ENCODE data around the gene SMYD3.

DNA sequence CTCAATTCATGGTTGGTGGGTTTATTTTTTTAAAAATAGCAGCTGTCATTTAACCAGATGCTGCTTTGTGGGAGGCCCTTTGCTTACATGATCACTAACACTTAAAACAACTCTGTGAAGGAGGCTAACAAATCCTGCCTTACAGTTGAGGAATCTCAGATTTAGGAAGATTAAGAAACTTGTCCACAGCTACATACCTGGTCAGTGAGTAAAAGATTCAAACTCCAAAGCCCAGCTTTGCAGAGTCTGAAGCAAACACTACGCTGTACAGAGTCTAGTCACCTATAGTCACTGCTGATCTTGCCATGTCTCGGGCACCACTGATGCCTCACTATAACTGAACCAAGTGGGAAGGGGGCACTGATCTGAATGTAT is 535.4 kb downstream of the SMYD3 start:
- TF ChIP-seq, protein P1, sequence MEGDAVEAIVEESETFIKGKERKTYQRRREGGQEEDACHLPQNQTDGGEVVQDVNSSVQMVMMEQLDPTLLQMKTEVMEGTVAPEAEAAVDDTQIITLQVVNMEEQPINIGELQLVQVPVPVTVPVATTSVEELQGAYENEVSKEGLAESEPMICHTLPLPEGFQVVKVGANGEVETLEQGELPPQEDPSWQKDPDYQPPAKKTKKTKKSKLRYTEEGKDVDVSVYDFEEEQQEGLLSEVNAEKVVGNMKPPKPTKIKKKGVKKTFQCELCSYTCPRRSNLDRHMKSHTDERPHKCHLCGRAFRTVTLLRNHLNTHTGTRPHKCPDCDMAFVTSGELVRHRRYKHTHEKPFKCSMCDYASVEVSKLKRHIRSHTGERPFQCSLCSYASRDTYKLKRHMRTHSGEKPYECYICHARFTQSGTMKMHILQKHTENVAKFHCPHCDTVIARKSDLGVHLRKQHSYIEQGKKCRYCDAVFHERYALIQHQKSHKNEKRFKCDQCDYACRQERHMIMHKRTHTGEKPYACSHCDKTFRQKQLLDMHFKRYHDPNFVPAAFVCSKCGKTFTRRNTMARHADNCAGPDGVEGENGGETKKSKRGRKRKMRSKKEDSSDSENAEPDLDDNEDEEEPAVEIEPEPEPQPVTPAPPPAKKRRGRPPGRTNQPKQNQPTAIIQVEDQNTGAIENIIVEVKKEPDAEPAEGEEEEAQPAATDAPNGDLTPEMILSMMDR (IDR thresholded peaks at IDR 0.05) = no peak
- no peak for TF ChIP-seq POLR2A (IDR thresholded peaks at IDR 0.05)
- no peak for TF ChIP-seq POLR2AphosphoS5 (IDR thresholded peaks at IDR 0.05)

All from gastroesophageal sphincter (tissue), 3 donors.